ENCODE data around the gene GPX3. TPM values are rescaled to one million over a fixed set of nuclear protein-coding genes. Genes with fewer than 3 reads are reported as not detected.

GPX3 gene
- total RNA-seq, 1 experiment from 2014 or later: 20.4 TPM

- peaks cover 0 to 11% (median 4%) of the 10 kb centered on the region in 3 experiments; a peak in 4 of 7 replicates for H3K36me3 Mint-ChIP-seq (ENCODE audit: insufficient read depth in 1 of 3, low read depth in 3 of 3)
- H3K14ac ChIP-seq (ENCODE audit: insufficient read depth, low read length): no peak overlapping the region
- no peak overlapping the region for H4K8ac ChIP-seq (replicated peaks; ENCODE audit: insufficient read length, low read depth, low read length)
- peaks cover 36% of the 10 kb centered on the region for H3K27me3 Mint-ChIP-seq (ENCODE audit: low read depth)
- WGBS (ENCODE audit: extremely low coverage, insufficient read length, low lambda C conversion rate): no CpG with 5 or more reads among the region's 8 CpGs
- H3K9ac ChIP-seq (ENCODE audit: extremely low read depth, insufficient read length, low read length): no peak overlapping the region
- no peak overlapping the region for H3K4me3 Mint-ChIP-seq
- H3K18ac ChIP-seq (ENCODE audit: insufficient read length, low read depth, low read length): no peak overlapping the region
- H3K4me2 ChIP-seq (ENCODE audit: insufficient read depth, insufficient read length, low read length): no peak overlapping the region
- H2AFZ ChIP-seq (ENCODE audit: low read length): no peak overlapping the region
- H3K4me1 Mint-ChIP-seq: peaks cover 5 to 7% of the 10 kb centered on the region in 2 experiments; a peak in 3 of 4 replicates
- no peak overlapping the region for H3K27ac ChIP-seq (ENCODE audit: insufficient read length, low read depth, low read length)
- no peaks in the 10 kb centered on the region for H3K23me2 ChIP-seq (ENCODE audit: insufficient read length, low read depth, low read length, poor library complexity, severe bottlenecking)
- no peaks in the 10 kb centered on the region; the same call in 1 of the 2 replicates for H3K27me3 ChIP-seq (ENCODE audit: insufficient read depth, low read length)
- no peak overlapping the region for H4K5ac ChIP-seq (ENCODE audit: insufficient read length, low read depth, low read length)
- H4K20me1 ChIP-seq (ENCODE audit: control insufficient read depth, insufficient read depth, insufficient read length): no peaks in the 10 kb centered on the region
- no peak overlapping the region for H2BK120ac ChIP-seq (ENCODE audit: low read depth, low read length, poor library complexity, severe bottlenecking)
- no peak overlapping the region for H4K91ac ChIP-seq (ENCODE audit: insufficient read length, low read depth, low read length)
- H3K4me1 ChIP-seq (ENCODE audit: insufficient read depth, low read length): no peaks in the 10 kb centered on the region
- no peak for TF ChIP-seq CTCF (conservative IDR thresholded peaks at IDR 0.05)
- no peak for DNase-seq
- no peak overlapping the region for H2BK12ac ChIP-seq (ENCODE audit: insufficient read length, low read depth, low read length)
- H2BK15ac ChIP-seq (ENCODE audit: low read depth, low read length): no peak overlapping the region
- no peak overlapping the region for H3K56ac ChIP-seq (ENCODE audit: insufficient read length, low read depth, low read length)
- no peak overlapping the region for H3K27ac Mint-ChIP-seq
- H3T11ph ChIP-seq (ENCODE audit: low read length): no peak overlapping the region
- no peak overlapping the region for H2BK20ac ChIP-seq (ENCODE audit: low read depth, low read length, poor library complexity, severe bottlenecking)
- no peaks in the 10 kb centered on the region for H3K9me3 Mint-ChIP-seq
- no peaks in the 10 kb centered on the region for H3K9me3 ChIP-seq (ENCODE audit: control insufficient read depth, low read depth, low read length)
- no peak overlapping the region for H2BK5ac ChIP-seq (ENCODE audit: insufficient read length, low read length)
- H3K79me2 ChIP-seq (ENCODE audit: insufficient read depth, low read length): no peaks in the 10 kb centered on the region
- no peaks in the 10 kb centered on the region for H3K79me1 ChIP-seq (ENCODE audit: insufficient read depth, low read depth, low read length, poor library complexity, severe bottlenecking)
- no peak overlapping the region for H2AK5ac ChIP-seq (ENCODE audit: insufficient read length, low read length)
- H3K4ac ChIP-seq (ENCODE audit: low read depth, low read length): no peak overlapping the region
- no peak overlapping the region for H3K23ac ChIP-seq (ENCODE audit: insufficient read length, low read depth, low read length)
Measured at GRCh38 chr5:151023651-151024050, 3.3 kb downstream of the GPX3 start.

All from H9 (cell line).